ENCODE results near the gene TFAP2A.

TFAP2A gene

GRCh38 chr6:10410207-10411050, 4.4 kb downstream of the TFAP2A start:
- TF ChIP-seq CTCF (IDR thresholded peaks at IDR 0.05): no peak

GRCh38 chr6:10409731-10410206, 5.1 kb downstream of the TFAP2A start:
- no peak for TF ChIP-seq CTCF (IDR thresholded peaks at IDR 0.05)

GRCh38 chr6:10409233-10409721, 5.6 kb downstream of the TFAP2A start:
- TF ChIP-seq CTCF (IDR thresholded peaks at IDR 0.05): no peak

- no peak for TF ChIP-seq CTCF (IDR thresholded peaks at IDR 0.05)
Measured at GRCh38 chr6:10408457-10408856, 6.4 kb downstream of the TFAP2A start.

- TF ChIP-seq CTCF (IDR thresholded peaks at IDR 0.05): no peak
Measured at GRCh38 chr6:10407674-10408054, 7.2 kb downstream of the TFAP2A start.

GRCh38 chr6:10407018-10407673, 7.7 kb downstream of the TFAP2A start:
- no peak for TF ChIP-seq CTCF (IDR thresholded peaks at IDR 0.05)

- TF ChIP-seq CTCF (IDR thresholded peaks at IDR 0.05): no peak
Measured at GRCh38 chr6:10406556-10406955, 8.3 kb downstream of the TFAP2A start.
